GM12801 (cell line): ENCODE results near the gene C2orf68.

ENCODE experiments used
- CTCF ChIP-seq: IDR thresholded peaks from one replicate; pipeline ENCODE4 v1.5.1; 2011; ENCODE audit warnings: control low read depth; ENCODE audit not compliant: insufficient read length; ENCODE audit errors: extremely low read depth

C2orf68 gene

DNA sequence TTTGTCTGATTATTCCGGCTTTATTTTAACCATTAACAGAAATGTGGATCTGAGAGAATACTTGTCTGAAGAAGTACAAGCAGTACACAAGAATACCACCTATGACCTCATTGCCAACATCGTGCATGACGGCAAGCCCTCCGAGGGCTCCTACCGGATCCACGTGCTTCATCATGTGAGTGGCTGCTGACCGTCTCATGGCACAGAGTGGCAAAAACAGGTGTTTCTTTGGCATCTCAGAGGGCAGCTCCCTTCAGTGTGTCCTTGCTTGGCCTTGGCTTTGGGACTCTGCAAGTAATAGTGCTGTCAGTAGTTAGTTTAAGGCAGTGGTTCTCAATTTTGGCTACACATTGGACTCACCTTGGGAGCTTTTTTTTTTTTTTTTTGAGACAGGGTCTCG, 33.0 kb upstream of the C2orf68 start:
- no peak for TF ChIP-seq CTCF

- TF ChIP-seq CTCF: no peak
Measured at GRCh38 chr2:85642725-85643124, 30.9 kb upstream of the C2orf68 start.

DNA sequence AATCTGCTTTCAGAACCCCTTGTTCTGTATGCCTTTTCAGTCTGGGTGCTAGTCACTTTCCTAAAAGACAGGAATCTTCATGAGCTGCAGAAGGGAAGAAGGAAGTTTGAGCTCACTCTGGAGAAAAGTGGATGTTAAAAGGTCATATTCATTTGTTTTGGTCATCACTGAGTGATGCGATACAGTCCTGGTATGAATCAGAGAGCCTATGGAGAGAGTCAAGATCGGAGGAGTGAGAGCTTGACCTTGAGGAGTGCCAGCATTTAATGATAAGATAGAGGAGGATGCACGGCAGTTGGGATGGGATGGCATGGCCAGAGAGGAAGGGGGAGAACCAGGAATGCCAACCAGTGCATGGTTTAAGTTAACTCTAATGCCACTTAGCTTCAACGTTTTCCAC, 23.8 kb upstream of the C2orf68 start:
- TF ChIP-seq CTCF: no peak

DNA sequence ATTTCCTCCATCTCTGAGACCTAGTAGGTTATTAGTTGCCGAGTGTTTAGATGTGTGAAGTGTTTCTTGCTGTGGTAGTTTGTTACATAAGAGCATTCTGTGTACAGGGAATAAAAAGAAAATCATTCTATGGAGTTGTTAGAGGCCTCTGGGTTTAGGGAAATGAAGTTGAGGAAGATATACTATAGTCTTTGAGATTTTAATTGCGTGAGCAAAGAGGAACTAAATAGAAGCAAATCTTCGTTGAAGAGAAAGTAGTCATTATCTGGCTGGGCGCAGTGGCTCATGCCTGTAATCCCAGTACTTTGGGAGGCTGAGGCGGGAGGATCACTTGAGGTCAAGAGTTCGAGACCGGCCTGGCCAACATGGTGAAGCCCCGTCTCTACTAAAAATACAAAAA, 23.1 kb upstream of the C2orf68 start:
- TF ChIP-seq CTCF: no peak

GRCh38 chr2:85631316-85631715, 19.4 kb upstream of the C2orf68 start:
- no peak for TF ChIP-seq CTCF

GRCh38 chr2:85628658-85629057, 16.8 kb upstream of the C2orf68 start:
- TF ChIP-seq CTCF: no peak

DNA sequence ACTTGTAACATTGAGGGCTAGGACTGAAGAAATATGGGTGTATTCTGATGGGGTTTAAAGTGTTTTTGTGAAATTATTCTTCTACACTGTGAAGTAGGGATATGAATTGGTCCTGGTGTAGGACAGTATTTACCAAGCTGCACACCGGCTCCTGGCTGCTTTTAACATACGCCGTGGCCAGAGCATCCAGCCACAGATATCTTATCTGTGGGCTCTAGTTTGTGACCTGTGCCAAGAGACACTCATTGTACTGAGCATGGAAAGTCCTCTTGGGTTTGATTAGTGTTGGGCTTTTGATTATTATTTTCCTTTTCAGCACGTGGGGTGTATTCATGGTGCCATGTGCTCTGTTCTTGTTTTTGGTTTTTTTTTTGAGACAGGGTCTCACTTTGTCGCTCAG, 12.1 kb upstream of the C2orf68 start:
- no peak for TF ChIP-seq CTCF

DNA sequence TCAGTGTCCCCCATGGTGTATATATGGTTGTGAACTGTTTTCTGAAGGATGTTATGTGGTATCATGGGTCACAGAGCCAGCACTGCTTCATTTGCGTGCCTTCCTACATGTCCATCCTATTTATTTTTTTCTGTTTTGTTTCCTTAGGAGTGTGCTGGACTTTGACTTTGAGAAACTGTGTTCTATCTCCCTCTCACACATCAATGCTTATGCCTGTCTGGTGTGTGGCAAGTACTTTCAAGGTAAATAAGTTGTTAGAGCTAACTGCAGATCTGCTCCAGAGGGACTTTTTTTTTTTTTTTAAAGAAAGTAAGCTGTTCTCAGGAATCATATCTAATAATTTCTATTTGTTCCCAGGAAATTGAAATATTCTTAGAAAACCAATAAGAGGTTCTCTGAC, 9.5 kb upstream of the C2orf68 start:
- TF ChIP-seq CTCF: no peak
